Activated CD8-positive, alpha-beta memory T cell treated with anti-CD3 and anti-CD28 coated beads, Interleukin-2, amount 50 U/mL, for 1 hour (primary cell): Measurements from ENCODE around the gene DPM2.

Experiments used
- DNase-seq: peaks from one replicate; pipeline ENCODE4 v3.0.0-alpha.2; 2020; ENCODE audit errors: extremely low read depth

The DPM2 gene

GRCh38 chr9:127898433-127899127 lies 39.1 kb downstream of the DPM2 start:
- DNase-seq, result no peak

DNA sequence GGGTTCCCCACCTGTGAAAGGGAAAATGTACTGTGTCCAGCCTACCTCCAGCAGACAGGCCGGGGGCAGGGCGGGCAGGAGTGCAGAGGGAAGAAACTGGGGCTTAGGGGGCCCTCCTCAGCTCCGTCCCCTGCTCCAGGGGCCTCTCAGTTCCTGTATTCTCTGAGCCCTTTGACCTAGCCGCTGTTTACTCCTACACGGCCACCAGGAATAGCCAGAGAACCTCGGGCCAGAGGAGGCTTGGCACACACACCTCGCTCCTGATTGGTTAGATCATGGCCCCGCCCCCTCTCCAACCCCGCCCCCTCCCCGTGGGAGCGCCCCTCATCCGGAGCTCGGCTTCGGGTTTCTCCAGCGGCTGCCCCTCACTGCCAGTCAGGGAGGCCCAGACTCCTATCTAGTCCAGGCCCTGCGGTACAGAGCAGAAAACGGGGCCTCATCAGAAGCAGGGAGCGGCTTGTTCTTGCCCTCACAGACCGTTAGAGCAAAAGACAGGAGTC lies 40.4 kb downstream of the DPM2 start:
- no peak for DNase-seq

- no peak for DNase-seq
These were observed 41.1 kb downstream of the DPM2 start for GRCh38 chr9:127896395-127897192.

- DNase-seq, result no peak
These were observed 41.8 kb downstream of the DPM2 start for GRCh38 chr9:127895811-127896210.

DNA sequence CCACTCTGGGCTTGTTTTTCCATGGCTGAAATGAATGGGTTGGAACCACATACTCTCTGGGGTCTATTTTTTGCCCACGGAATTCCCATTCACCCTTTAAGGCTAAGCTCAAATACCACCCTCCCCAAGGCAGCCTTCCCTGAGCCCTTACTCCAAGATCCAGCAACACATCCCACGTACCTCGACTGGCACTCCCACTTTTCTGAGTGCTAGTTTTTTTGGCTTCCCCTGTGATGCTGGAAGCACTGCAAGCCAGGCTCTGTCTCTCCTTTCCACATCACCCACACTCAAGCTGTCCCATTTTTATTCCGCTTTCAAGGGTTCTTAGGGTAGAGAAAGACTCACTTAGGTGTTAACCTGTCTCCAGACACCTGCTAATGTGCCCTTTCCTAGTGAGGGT lies 44.3 kb downstream of the DPM2 start:
- DNase-seq, result no peak

GRCh38 chr9:127892831-127893230 lies 44.8 kb downstream of the DPM2 start:
- no peak for DNase-seq

DNA sequence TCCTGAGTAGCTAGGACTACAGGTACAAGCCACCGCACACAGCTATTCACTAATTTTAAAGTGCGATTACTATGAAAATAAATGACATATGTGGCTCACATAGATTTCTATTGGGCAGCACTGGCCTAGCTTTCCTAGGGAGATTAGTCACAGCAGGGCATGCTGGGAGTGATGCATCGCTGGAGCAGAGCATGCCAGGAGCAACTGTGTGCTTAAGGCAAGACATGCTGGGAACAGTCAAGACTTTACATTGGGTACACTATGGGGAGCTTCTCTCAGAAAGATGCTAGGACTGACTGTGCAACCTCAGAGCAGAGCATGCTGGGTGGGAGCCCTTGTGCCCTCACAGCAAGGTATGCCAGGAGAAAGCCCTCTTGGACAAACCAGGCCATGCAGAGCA lies 47.6 kb downstream of the DPM2 start:
- DNase-seq, result no peak

DNA sequence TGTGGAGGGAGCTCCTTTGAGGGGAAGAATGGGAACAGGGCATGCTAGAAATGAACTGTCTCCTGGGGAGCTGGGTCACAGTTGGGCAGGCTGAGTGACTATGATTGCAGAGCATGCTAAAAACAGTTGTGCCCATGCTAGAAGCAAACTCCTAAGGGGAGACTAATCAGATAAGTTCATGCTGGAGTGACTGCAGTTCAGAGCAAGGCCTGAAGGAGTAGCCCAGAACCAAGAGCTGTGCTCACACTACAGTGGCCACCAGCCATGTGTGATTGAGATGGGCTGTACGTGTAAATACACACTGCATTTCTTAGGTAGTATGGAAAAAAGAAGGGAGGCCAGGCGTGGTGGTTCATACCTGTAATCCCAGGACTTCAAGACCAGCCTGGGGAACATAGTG lies 49.9 kb downstream of the DPM2 start:
- no peak for DNase-seq

GRCh38 chr9:127886401-127886972 lies 51.2 kb downstream of the DPM2 start:
- DNase-seq, result no peak

DNA sequence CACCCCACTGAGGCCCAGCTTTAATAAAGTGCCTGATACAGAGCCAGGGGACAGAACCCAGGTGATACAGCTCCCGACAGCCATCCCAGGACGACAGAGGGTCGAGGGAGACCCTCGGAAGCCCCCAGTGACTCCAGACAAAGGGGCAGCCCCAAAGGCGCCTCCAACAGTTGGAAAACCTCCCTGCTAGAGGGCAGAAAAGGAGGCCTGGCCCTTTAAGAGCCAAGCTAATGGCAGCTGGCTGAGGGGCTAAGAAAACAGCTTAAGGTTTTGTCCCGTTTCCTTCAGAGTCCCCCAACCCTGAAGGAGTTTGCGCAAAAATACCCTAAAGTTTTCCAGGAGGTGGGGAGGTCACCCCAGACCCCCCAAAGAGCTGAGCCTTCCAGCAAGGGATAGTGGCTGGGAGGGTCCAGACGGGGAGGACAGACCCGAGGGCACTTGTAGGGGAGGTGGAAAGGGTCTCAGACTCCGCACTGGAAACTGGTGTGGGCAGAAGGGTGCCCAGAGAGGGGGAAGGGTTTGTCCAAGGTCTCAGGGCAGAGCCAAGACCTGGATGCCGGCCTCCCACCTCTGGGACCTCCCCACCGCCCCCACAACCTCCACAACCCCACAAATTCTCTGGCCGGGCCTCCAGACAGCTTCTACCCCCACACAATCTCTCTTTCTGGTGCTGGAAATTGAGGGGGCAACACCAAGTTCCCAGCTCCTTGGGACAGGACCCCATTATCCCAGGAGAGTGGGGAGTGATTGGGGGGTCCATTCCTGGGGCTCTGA lies 52.0 kb downstream of the DPM2 start:
- DNase-seq, result no peak
